CD4-positive, alpha-beta memory T cell (primary cell): ENCODE data around the gene TXLNA. TPM values are rescaled to one million over a fixed set of nuclear protein-coding genes. Genes with fewer than 3 reads are reported as not detected.

Experiments
- polyA plus RNA-seq, 2 donors: library from polyadenylated mRNA; unstranded; fragments of 300-500 nt; fragmentation: Illumina TruSeq; gene quantifications; one replicate each; pipeline ENCODE4 v1.2.3, GENCODE V29; 2021
- total RNA-seq, 2 experiments: library from RNA; stranded (reverse); gene quantifications; one replicate each; pipeline ENCODE4 v1.2.3, GENCODE V29; 2021

Gene TXLNA
- total and polyA plus RNA-seq, 4 experiments from 2014 or later: 21.8 to 43.4 (median 37.5) TPM

Other genes with a start within 250 kb of the TXLNA start
- gene PTP4A2, start 241.3 kb upstream of the TXLNA start, total RNA-seq: 100 to 1,000 TPM; 254 to 276 TPM
- 100 to 1,000 TPM; 401 to 529 TPM for gene PTP4A2, start 241.3 kb upstream of the TXLNA start, polyA plus RNA-seq
- 100 to 1,000 TPM; 114 to 122 TPM for gene KHDRBS1, start 165.8 kb upstream of the TXLNA start, total RNA-seq
- gene KHDRBS1, start 165.8 kb upstream of the TXLNA start, polyA plus RNA-seq: 100 to 1,000 TPM in 1 of 2 donors, 10 to 100 TPM in 1; 70.8 to 116 TPM
- gene TMEM39B, start 106.7 kb upstream of the TXLNA start, total RNA-seq: 10 to 100 TPM; 18.4 to 19.1 TPM
- 1 to 10 TPM; 1.1 to 4.2 TPM for gene TMEM39B, start 106.7 kb upstream of the TXLNA start, polyA plus RNA-seq
- 10 to 100 TPM; 60.3 to 62.5 TPM for gene KPNA6, start 71.6 kb upstream of the TXLNA start, total RNA-seq
- 10 to 100 TPM; 25.4 to 25.5 TPM for gene KPNA6, start 71.6 kb upstream of the TXLNA start, polyA plus RNA-seq
- gene CCDC28B, start 20.9 kb downstream of the TXLNA start, total RNA-seq: 1 to 10 TPM; 4.2 to 5.1 TPM
- gene CCDC28B, start 20.9 kb downstream of the TXLNA start, polyA plus RNA-seq: 1 to 10 TPM; 8.5 to 8.6 TPM
- 1 to 10 TPM; 2.7 TPM for gene IQCC, start 26.0 kb downstream of the TXLNA start, total RNA-seq
- 1 to 10 TPM in 1 of 2 donors, not detected in 1; 2.3 TPM for gene IQCC, start 26.0 kb downstream of the TXLNA start, polyA plus RNA-seq
- not detected for gene DCDC2B, start 29.4 kb downstream of the TXLNA start, total RNA-seq
- gene DCDC2B, start 29.4 kb downstream of the TXLNA start, polyA plus RNA-seq: not detected
- 10 to 100 TPM; 27.1 to 30.7 TPM for gene TMEM234, start 42.7 kb downstream of the TXLNA start, total RNA-seq
- 1 to 10 TPM; 5.1 to 6.1 TPM for gene TMEM234, start 42.7 kb downstream of the TXLNA start, polyA plus RNA-seq
- gene EIF3I, start 42.7 kb downstream of the TXLNA start, total RNA-seq: 10 to 100 TPM; 78.3 to 85.3 TPM
- 100 to 1,000 TPM; 165 to 248 TPM for gene EIF3I, start 42.7 kb downstream of the TXLNA start, polyA plus RNA-seq
- gene FAM167B, start 67.5 kb downstream of the TXLNA start, total RNA-seq: 1 to 10 TPM in 1 of 2 experiments, under 1 TPM in 1; 0.50 to 1.2 TPM
- not detected for gene FAM167B, start 67.5 kb downstream of the TXLNA start, polyA plus RNA-seq
- gene LCK, start 71.6 kb downstream of the TXLNA start, total RNA-seq: 100 to 1,000 TPM; 431 to 436 TPM
- 1,000 to 10,000 TPM in 1 of 2 donors, 100 to 1,000 TPM in 1; 779 to 1,233 TPM for gene LCK, start 71.6 kb downstream of the TXLNA start, polyA plus RNA-seq
- 100 to 1,000 TPM; 174 to 190 TPM for gene HDAC1, start 112.4 kb downstream of the TXLNA start, total RNA-seq
- 100 to 1,000 TPM; 169 to 185 TPM for gene HDAC1, start 112.4 kb downstream of the TXLNA start, polyA plus RNA-seq
- gene MARCKSL1, start 156.6 kb downstream of the TXLNA start, total RNA-seq: 10 to 100 TPM; 46.5 to 47.3 TPM
- gene MARCKSL1, start 156.6 kb downstream of the TXLNA start, polyA plus RNA-seq: 10 to 100 TPM; 74.5 to 75.9 TPM
- 10 to 100 TPM; 32.2 to 34.6 TPM for gene FAM229A, start 182.8 kb downstream of the TXLNA start, total RNA-seq
- under 1 TPM in 1 of 2 donors, not detected in 1; 0.39 TPM for gene FAM229A, start 182.8 kb downstream of the TXLNA start, polyA plus RNA-seq
- gene TSSK3, start 182.9 kb downstream of the TXLNA start, total RNA-seq: 1 to 10 TPM; 3.5 to 4.3 TPM
- under 1 TPM in 1 of 2 donors, not detected in 1; 0.73 TPM for gene TSSK3, start 182.9 kb downstream of the TXLNA start, polyA plus RNA-seq
- 100 to 1,000 TPM; 106 to 112 TPM for gene BSDC1, start 214.8 kb downstream of the TXLNA start, total RNA-seq
- gene BSDC1, start 214.8 kb downstream of the TXLNA start, polyA plus RNA-seq: 10 to 100 TPM; 29.7 to 46.3 TPM